HG03521 (cell line): ENCODE data around the gene TENT5A.
"Not testable (repeated sequence)": the region's sequence is repeated elsewhere in the genome, so short reads cannot be mapped to it uniquely, and the experiment has no call there.

Experiments
- ATAC-seq: cut with Tn5 transposase; IDR thresholded peaks from one replicate; pipeline ENCODE4 v1.9.1; 2021; ENCODE audit warnings: mild to moderate bottlenecking, moderate library complexity; ENCODE audit not compliant: unreplicated experiment

Gene TENT5A

DNA sequence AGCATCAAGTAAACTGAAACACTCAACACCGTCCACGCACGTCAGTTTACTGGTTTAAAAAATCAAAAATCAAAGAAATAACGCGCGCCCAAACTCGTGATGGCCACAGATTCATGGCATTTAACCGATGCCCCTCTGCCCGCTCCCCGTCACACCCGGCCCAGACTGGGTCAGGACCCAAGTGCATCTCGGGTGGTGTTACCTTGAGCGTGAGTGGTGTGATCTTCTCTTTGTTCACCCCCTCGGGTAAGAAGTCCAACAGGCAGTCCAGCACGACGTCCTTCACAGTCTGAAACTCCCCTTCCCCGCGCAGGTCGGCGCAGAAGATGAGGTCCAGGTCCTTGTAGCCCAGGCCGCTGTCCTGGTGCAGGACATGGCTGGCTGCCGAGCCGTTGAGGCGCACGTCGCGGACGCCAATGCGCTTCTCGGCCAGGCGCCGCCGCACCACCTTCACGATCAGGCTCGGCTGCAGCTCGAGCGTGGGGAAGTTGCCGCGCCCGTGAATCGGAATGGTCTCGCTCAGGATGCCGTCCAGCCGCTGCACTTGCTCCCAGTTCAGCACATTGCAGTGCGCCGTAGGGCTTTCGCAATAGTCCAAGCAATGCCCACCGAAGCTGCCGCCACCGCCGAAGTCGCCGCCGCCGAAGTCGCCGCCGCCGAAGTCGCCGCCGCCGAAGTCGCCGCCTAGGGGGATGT lies 945 bp downstream of the TENT5A start:
- ATAC-seq = no peak

DNA sequence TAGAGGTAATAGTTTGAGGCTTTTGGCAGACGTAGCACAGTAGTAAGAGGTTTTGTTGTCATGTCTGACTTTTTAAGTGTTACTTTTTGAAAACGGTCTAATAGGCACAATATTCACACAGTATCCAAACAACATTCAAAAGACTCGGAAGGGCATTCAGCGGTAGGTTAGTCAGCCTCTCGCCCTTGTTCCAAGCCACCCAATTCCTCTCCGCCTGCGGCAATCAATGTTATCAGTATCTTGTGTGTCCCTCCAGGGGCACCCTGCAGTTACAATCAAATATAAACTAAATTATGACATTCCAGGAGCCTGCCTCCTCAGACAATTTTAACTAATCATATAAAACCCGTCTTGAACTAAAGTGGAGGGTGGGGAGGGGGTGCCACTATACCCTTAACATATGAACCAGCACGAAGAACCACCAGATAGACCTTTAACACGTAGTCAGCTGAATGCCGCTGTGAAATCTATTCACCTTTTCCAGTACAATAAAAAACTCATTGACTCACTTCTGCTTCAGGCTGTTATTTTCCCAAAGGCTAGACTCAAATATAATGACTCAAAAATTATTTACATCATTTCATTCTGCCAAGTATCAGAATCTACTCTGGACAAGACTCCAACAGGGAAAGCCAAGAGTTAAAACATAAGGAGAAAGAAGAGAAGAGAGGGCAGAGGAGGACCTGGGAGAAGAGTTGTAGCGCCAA lies 1.6 kb downstream of the TENT5A start:
- ATAC-seq = no peak

DNA sequence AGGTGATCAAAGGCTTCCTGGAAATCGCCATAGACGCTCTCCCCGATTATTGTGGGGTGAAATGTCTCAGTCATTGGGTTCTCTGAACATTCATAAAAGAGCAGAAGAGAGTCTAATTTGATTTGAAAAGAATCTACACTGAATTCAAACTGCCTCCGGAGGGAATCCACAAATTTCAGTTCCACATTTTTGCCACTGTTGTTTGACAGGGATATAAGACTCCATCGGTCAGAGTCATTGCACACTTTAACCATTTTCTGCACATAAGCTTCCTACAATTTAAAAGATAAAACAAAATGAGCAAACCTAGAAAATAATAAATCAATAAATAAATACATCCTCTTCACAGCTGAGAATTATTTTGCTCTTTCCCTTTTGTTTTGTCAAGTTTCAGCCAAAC lies 2.3 kb downstream of the TENT5A start:
- no peak for ATAC-seq

DNA sequence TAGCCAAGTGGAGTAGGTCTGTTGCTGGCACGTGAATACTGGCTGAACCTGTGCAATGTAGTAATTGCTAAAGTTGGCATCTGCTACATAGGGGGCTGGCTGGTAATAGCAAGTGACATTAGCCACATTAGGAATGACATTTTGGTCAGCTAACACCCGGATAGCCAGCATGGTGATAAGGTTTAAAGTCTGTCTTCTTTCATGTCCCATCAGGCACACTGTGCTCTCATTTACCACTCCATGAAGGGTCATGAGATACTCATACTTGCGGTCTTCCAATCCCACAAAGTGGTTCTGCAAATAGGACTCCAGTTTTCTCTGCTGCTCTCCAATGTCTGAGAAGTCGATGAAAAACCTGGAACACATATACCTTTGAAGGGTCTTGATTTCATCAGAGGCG lies 2.8 kb downstream of the TENT5A start:
- no peak for ATAC-seq

DNA sequence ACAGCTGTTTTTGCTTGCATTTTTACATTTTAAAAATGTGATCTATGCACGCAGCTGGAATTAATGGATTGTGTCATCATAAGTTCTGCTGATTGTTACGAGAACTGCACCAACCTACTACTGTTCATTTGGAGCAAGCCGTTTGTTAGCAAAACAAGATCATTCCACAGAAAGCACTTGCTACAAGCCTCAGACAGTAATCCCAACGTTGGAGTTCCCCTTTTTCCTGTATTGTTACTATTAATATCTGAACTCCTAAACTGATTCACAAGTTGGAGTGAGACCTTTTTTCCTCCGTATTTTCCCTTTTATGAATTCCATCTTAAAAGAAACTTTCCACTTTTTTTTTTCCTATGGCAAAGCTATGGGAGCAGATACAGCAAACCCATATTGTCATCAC lies 3.5 kb downstream of the TENT5A start:
- no peak for ATAC-seq

DNA sequence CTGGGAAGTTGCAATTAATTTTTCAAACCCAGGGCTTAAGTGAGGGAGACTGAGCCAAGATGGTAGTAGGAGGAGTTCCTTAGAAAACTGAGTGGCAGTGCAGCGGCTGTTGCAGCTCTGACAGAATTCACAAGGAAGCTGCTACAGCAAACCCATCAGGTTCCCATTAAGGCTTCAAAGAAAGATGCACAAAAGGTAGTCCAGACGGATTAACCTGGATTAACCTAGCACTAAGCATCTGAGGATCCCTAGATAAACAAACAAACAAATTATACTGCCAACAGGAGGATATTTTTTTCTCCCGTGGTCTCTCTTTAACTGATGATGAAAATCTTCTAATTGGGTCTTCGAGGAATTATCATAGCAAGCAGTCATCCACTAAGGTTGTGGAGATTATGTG lies 5.2 kb downstream of the TENT5A start:
- no peak for ATAC-seq

DNA sequence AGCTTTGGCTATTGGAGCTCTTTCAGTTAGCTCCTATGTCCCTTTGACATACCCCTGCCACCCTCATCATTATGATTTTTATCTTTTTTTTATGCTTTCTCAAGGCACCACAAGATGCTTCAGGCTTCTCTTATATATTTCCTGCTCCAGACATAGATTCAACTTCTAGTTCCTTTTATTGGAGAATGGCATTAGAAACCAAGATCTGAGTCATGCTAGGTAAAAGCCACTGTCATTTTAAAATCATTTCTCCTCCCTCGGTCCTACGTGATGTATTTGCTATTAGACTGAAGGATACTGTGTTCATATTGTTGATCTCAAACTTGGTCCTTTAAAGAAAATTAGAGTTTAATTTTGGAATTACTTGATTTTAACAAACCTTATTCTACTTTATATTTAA lies 8.3 kb downstream of the TENT5A start:
- ATAC-seq = no peak

DNA sequence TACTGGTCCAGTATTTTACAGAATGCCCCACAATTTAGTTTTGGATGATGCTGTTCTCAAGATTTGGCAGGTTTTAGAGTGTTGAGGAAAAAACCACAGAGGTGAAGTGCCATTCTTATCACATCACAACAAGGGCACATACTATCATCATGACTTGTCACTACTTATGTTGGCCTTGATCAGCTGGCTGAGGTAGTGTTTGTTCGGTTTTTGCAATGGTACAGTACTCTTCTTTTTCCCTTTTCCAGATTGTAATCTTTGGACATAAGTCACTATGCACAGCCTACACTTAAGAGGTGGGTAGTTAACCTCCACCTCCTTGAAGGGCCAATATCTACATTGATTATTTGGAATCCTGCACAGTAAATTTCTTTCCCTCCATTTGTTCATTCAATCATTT lies 8.8 kb downstream of the TENT5A start:
- ATAC-seq = no peak

DNA sequence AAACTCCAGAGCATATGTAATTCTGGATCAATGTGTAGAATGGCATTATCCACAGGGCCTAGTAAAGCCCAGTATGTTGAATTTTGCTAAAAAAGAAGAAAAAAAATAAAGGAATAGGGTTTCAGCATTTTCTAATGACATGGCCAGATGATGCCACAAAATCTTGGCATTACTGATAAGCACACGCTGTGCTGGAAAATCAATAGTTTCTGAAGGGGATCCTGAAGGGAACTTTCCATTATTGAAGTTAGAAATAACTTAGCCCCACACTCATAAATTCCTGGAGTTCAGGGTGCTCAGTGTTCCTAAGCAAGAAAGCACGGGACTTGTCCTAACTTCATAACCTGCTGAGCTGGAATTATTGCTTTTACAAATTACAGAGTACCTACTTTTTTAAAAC lies 10.8 kb downstream of the TENT5A start:
- no peak for ATAC-seq

DNA sequence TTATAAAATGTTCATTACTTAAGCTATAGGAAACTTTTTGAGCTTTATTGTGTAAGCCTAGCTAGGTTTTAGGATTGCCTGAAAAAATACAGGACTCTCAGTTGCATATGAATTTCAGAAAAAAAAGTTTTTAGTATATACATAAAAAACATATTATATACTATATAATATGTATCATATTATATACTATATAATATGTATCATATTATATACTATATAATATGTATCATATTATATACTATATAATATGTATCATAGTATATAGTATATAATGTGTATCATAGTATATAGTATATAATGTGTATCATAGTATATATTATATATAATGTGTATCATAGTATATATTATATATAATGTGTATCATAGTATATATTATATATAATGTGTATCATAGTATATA lies 11.9 kb downstream of the TENT5A start:
- not testable (repeated sequence) for ATAC-seq

DNA sequence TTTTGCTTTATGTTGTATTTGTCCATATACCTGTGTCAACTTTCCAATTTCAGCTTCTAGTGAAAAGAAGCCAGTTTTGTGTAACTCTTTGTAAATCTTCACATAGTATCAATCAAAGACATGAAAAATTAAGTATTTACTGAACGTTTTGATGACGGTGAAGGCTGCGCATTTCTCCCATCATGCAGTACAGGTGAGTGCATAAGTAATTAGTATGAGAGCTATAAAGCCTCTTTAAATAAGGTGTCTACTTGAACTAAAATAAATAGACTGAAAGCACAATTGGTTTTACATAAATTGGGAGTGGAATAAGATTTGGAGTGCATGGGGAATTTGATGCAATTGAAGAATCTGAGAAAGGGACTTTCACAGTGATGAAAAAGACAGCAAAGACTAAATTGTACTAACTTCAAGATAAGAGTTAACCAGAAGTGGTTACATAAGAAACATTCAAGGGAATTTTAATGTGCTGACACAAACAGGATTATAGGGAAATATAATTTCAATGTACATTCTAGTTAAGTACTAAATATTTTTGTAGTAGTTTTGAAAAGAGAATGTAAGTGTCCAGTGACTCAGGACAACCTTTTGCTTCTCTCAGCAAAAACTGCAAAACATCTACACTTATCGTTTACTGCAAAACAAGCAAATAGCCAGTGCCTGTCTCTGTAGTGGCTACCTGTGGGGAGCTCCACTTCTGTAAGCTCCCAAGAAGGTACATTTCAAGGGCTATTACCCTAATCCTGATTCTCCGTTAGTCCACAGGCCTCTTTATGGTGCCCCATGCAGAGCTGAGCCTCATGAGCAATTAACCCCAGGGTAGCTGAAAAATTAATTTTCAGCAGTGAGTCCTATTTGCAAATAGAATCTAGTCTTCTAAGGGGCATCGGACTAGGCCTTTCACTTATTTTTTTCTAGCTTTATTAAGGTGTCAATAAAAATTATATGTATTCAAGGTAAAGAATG lies 13.0 kb downstream of the TENT5A start:
- ATAC-seq = no peak

DNA sequence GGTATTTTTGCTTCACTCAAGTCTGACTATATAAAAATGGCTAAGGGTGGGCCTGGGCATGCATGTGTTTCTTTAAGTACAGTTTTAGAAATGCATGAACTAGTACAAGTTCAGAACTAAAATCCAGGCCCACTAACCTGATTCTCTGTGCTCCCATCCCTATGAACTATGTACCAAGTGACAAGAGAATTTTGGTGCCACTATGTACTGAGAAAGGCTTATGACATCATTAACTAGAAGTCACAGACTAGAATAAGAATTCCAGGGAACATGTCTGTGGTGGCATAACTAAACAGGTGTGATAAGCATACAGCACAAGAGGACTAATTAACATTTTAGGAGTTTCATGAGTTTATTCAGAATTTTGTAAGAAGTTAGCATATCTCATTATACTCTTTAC lies 16.1 kb downstream of the TENT5A start:
- no peak for ATAC-seq

DNA sequence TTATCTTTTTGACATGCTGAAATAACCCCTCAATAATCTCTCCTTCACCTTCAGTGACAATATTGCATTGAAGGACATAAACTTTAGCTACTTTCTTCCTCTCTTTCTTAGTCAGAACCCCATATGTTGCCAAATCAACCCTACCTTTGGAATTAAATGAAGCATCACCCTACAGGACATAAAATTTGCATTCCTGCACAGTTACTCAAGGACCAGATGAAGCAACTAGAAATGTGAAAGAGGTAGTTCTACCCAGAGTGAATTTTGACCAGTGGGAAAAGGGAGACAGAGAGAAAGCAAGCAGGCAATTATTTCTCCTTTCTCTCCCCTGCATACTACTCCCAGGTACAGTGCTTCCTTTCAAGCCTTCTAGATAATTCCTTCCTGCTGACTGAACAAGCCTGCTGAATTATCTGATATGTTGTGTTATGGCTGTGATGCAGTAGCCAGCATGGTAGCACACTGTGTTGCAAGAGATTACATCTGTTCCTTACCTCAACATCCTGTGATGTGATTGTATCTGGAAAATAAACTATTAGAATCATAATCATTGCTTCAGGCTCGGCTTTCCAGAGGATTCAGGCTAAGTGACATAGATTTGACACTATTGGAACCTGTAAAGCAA lies 16.6 kb downstream of the TENT5A start:
- ATAC-seq = no peak

DNA sequence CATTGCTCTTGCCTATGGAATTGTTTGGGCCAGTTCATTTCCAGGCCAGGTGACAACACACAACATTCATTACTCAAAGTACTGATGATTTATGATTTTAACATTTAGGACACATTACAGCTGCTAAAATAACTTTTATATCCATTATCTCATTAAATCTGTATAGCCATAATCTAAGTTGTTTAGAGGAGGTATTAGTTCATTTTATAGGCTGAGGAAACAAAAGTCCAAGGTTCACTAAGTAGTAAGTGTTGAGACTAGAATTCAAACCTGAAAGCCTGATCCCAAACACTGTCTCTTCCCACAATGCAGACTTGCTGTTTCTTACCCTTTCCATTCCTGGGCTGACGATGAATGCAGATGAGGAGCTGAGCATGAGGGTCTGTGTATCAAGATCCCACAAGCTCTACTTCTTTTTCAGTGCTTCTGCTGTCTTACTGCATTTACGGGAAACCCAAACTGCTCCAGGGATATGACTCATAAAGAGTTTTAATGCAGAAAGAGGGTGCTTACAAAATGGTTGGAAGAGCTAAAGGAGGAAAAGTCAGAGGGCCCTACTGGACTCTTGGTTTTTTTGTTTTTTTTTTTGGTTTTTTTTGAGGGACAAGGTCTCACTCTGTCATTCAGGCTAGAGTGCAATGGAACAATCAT lies 17.9 kb downstream of the TENT5A start:
- no peak for ATAC-seq

DNA sequence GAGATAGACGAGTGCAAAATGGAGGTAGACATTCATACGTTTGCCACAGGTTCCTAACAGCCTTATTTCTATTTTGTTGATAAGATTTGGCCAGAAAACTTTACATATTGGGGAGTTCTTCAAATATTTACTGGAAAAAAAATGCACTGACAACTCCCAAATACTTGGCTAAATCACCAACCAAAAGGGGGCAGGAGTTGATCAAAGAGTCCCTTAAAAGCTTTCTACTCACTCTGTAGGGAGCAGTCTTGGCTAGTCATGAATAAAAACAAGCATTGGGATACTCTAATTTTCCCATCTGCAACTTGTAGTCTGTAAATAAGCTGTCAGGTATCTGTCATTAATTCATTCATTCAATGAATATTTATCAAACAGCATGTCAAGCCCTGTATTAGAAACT lies 18.4 kb downstream of the TENT5A start:
- no peak for ATAC-seq

DNA sequence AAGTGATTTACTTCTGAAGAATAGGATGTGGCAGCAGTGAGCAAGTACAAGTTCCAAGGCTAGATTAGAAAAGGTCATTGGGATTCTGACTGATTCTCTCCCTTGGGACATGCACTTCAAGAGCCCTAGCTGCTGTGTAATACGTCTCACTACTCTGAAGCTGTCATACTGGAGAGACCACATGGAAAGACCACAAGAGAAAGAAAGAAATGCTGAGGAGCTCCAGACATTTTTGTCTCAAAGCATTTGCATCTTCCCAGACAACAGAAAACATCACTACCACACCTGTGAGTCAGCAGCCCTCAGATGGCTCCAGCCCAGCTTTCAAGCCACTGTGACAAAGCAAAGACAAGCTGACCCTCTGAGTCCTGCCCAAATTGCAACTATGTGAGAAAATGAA lies 20.7 kb downstream of the TENT5A start:
- ATAC-seq = no peak

DNA sequence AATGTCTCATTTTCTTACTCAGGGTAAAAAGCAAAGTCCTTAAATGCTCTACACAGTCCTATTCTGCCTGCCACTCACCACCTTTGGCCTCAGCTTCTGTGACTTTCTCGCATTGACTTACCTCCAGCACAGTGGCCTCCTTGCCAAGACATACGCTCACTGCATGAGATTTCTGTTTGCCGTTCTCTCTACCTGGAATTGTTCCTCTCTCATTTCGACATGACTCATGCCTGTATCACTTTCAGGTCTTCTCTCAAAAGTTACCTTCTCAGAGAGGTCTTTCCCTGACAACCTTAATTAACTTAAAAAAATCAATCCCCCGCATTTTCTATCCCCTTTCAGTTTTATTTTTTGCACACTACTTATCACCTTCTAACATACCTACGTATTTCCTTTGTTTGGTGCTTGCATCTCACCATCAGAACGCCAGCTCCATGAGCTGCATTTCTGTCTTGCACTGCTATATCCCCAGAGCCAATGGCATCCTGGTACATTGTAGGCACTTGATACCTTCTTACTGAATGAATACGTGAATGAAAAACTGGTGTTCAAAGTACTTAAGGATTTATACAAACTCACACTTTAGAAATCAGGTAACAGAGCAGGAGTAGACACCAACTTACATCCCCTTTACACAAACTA lies 24.5 kb downstream of the TENT5A start:
- no peak for ATAC-seq

DNA sequence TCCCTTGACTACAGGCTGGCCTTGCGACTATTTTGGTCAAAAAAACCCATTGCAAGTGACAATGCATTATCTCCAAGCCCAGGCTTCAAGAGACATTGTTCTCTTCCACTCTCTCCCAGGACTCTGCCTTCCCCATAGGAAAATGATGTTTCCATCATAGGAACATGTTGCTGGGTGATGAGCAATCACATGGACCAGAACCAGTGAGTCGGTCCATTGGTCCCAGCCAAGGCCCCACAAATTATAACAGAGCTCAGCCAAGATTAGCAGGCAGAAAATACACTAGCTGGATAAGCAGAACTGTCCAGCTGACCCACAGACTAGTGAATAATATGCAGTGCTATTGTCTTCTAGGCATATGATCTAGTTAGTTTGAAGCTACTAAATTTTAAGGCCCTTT lies 27.4 kb downstream of the TENT5A start:
- ATAC-seq = no peak

DNA sequence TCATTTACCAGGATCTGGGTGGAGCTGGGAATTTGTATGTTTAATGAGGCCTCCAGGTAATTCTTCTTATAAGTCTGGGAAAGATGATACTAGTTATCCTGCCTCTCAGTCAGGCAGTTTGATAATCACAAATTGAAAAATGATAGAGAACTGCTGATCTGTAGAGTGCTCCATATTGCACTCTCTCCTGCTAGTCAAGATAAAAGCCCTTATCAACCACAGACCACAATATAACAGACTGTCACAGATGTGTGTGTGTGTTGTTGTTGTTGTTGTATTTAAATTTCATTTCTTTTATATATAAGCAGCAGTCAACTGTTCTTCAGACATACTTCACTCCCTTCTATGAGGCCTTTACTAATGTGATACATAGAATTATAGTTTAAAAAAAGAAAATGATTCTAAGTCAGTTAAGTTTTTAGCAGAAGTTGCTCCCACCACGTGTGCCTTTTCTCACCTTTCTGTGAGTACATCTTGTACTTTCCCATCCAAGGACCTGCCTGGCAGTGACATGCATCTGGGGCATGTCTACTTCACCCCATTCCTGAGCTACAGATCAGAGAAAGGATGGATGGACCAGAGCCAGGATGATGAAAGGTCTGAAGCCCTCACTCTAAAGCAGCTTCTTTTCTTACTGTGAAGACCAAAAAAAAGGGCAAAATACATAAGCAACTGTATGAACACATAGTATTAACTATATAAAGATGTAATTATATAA lies 29.8 kb downstream of the TENT5A start:
- ATAC-seq = no peak

DNA sequence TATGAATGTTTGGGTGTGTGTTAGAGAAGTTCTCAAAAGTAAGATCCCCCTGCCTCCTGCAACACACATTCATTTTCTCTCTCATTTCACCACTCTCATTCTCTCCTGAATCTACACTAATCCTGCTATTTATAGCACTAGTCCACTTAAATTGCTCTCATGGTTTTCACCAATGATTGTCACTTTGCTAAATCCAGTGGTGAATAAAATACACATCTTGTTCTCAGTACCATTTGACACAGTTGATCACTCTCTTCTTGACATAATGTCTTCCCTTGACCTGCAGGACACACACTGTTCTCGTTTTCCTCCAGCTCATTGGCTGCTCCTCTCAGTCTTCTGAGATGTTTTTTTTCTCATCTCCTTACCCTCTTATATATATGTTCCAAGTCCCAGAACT lies 32.1 kb downstream of the TENT5A start:
- no peak for ATAC-seq
